Keratinocyte (primary cell): ENCODE results near the gene KMT2D. TPM values are rescaled to one million over a fixed set of nuclear protein-coding genes. Genes with fewer than 3 reads are reported as not detected.

Source experiments
- DNase-seq: peaks from one replicate; pipeline ENCODE4 v3.0.0-alpha.2; 2011; ENCODE audit warnings: low read depth, missing footprints, low spot score
- FAIRE-seq: peaks from 2 replicates; lab custom pipeline; 2011; peaks lifted over from hg19 to GRCh38; lab: Jason Lieb, UNC
- H2AFZ ChIP-seq: 2 replicates; pipeline ENCODE4 v1.6.0; 2012; ENCODE audit warnings: low read length, control low read depth, inconsistent platforms; ENCODE audit not compliant: control insufficient read depth
- H3K27ac ChIP-seq: 2 replicates; pipeline ENCODE4 v1.5.1; 2011; ENCODE audit warnings: low read length; ENCODE audit not compliant: control insufficient read depth, insufficient read depth
- H3K27me3 ChIP-seq: 3 replicates; pipeline ENCODE4 v1.6.0; 2011; ENCODE audit warnings: low read length; ENCODE audit not compliant: control insufficient read depth, insufficient read depth; ENCODE audit errors: extremely low read depth
- H3K36me3 ChIP-seq, 2 experiments: 2 replicates in 1 of 2; 3 replicates in 1 of 2; pipeline ENCODE4 v1.5.1; 2011; ENCODE audit warnings: low read length in 2 of 2, mild to moderate bottlenecking in 1 of 2; ENCODE audit not compliant: control insufficient read depth in 2 of 2, insufficient read depth in 2 of 2; ENCODE audit errors: extremely low read depth in 1 of 2
- H3K4me1 ChIP-seq: 3 replicates; pipeline ENCODE4 v1.5.1; 2011; ENCODE audit warnings: low read length; ENCODE audit not compliant: control insufficient read depth, insufficient read depth; ENCODE audit errors: extremely low read depth
- H3K4me2 ChIP-seq: 3 replicates; pipeline ENCODE4 v1.6.0; 2011; ENCODE audit warnings: low read depth, low read length; ENCODE audit not compliant: control insufficient read depth, insufficient read depth; ENCODE audit errors: extremely low read depth
- H3K4me3 ChIP-seq, 3 experiments: fragments of 200-600 bp in 1 of 3; sonication (generic) in 1 of 3; 2 replicates in 2 of 3; 3 replicates in 1 of 3; pipeline ENCODE4 v1.5.1; 2011 to 2016; ENCODE audit warnings: low read length in 3 of 3, mild to moderate bottlenecking in 3 of 3, control low read depth in 2 of 3, inconsistent platforms in 1 of 3, low read depth in 1 of 3, mixed read lengths in 1 of 3, mixed run types in 1 of 3, moderate library complexity in 1 of 3; ENCODE audit not compliant: control insufficient read depth in 2 of 3, insufficient read depth in 2 of 3; ENCODE audit errors: extremely low read depth in 1 of 3
- H3K79me2 ChIP-seq: 2 replicates; pipeline ENCODE4 v1.6.0; 2012; ENCODE audit warnings: low read length; ENCODE audit not compliant: control insufficient read depth, insufficient read depth
- H3K9ac ChIP-seq: 3 replicates; pipeline ENCODE4 v1.6.0; 2011; ENCODE audit warnings: low read length; ENCODE audit not compliant: control insufficient read depth, insufficient read depth; ENCODE audit errors: extremely low read depth
- H3K9me1 ChIP-seq: 3 replicates; pipeline ENCODE4 v1.6.0; 2011; ENCODE audit warnings: low read length; ENCODE audit not compliant: control insufficient read depth, insufficient read depth; ENCODE audit errors: extremely low read depth
- H3K9me3 ChIP-seq: 2 replicates; pipeline ENCODE4 v1.5.1; 2012; ENCODE audit warnings: low read depth, low read length; ENCODE audit not compliant: control insufficient read depth
- H4K20me1 ChIP-seq: 3 replicates; pipeline ENCODE4 v1.6.0; 2011; ENCODE audit warnings: low read length; ENCODE audit not compliant: control insufficient read depth, insufficient read depth; ENCODE audit errors: extremely low read depth
- CTCF ChIP-seq, 3 experiments: IDR thresholded peaks in 1 of 3; conservative IDR thresholded peaks in 1 of 3; optimal IDR thresholded peaks in 1 of 3; 2 replicates in 2 of 3; 3 replicates in 1 of 3; pipeline versions ENCODE3 to v1.5.1; 2011; ENCODE audit warnings: low read length in 3 of 3, mild to moderate bottlenecking in 3 of 3, moderate library complexity in 2 of 3, control low read depth in 1 of 3, inconsistent platforms in 1 of 3; ENCODE audit not compliant: insufficient read depth in 2 of 3; ENCODE audit errors: extremely low read depth in 1 of 3
- EZH2 ChIP-seq: IDR thresholded peaks from one replicate; pipeline ENCODE4 v1.6.1; 2012; ENCODE audit warnings: inconsistent platforms, mild to moderate bottlenecking, low read length, moderate library complexity
- dilution Hi-C: fragments of 300-500 bp; cut with MboI; formaldehyde crosslinking; loops from one replicate; pipeline ENCODE4 v1.7.0; 2020; ENCODE audit warnings: low sequenced_read_pairs; ENCODE audit not compliant: extremely low pct_ligation_motif_present
- polyA plus RNA-seq, 5 experiments: library from polyadenylated mRNA; depleted of rRNA in 3 of 5; stranded (reverse) in 3 of 5; stranded (forward) in 1 of 5; unstranded in 1 of 5; fragments of >200 nt; gene quantifications; 1 replicate in 1 of 5; 2 replicates in 3 of 5; 3 replicates in 1 of 5; pipeline versions ENCODE4 v1.2.1 to v1.2.3, GENCODE V29; 2011 to 2012; ENCODE audit warnings: missing spikeins in 2 of 5, low read depth in 1 of 5, low replicate concordance in 1 of 5

The KMT2D gene
- polyA plus RNA-seq, 1 donor (not counting 4 experiments of a cell fraction or from before 2014, with no cell fraction given) = 9.8 TPM

GRCh38 chr12:49093792-49094159, 33.2 kb upstream of the KMT2D start:
- H3K36me3 ChIP-seq = peaks cover 7 to 11% of the 10 kb centered on the region in 2 experiments
- no peaks in the 10 kb centered on the region for H4K20me1 ChIP-seq
- dilution Hi-C loops = no loop called here
- H3K9me3 ChIP-seq = no peaks in the 10 kb centered on the region
- FAIRE-seq (no peak), DNase-seq (no peak)
- peak overlapping the region; percentile 41 for H3K4me2 ChIP-seq
- H3K9ac ChIP-seq = no peak overlapping the region
- no peak overlapping the region for H3K27ac ChIP-seq
- H3K9me1 ChIP-seq = no peaks in the 10 kb centered on the region
- TF ChIP-seq EZH2 = no peak
- no peak for TF ChIP-seq CTCF (optimal IDR thresholded peaks at IDR 0.05 in 1 of 3, IDR thresholded peaks at IDR 0.05 in 1 of 3, conservative IDR thresholded peaks at IDR 0.05 in 1 of 3; ENCODE audit: extremely low read depth in 1 of 3, insufficient read depth in 2 of 3, low read length in 3 of 3)
- H3K4me1 ChIP-seq = peaks cover 14% of the 10 kb centered on the region
- H3K4me3 ChIP-seq = no peak overlapping the region
- H3K27me3 ChIP-seq = peaks cover 67% of the 10 kb centered on the region
- H3K79me2 ChIP-seq = no peaks in the 10 kb centered on the region
- no peak overlapping the region for H2AFZ ChIP-seq

- no peak overlapping the region for H3K4me3 ChIP-seq
Measured at GRCh38 chr12:49092816-49093406, 32.3 kb upstream of the KMT2D start.

More at GRCh38 chr12:49092816-49093406, 32.3 kb upstream of the KMT2D start:
- TF ChIP-seq CTCF (optimal IDR thresholded peaks at IDR 0.05 in 1 of 3, IDR thresholded peaks at IDR 0.05 in 1 of 3, conservative IDR thresholded peaks at IDR 0.05 in 1 of 3; ENCODE audit: extremely low read depth in 1 of 3, insufficient read depth in 2 of 3, low read length in 3 of 3) = no peak
- TF ChIP-seq EZH2 = no peak
- H3K9me1 ChIP-seq = no peaks in the 10 kb centered on the region
- DNase-seq (no peak), FAIRE-seq (no peak)
- peaks cover 7 to 11% of the 10 kb centered on the region in 2 experiments for H3K36me3 ChIP-seq
- H3K9me3 ChIP-seq = no peaks in the 10 kb centered on the region
- H3K9ac ChIP-seq = no peak overlapping the region
- H3K27me3 ChIP-seq = peaks cover 73% of the 10 kb centered on the region
- H3K27ac ChIP-seq = no peak overlapping the region
- peaks cover 14% of the 10 kb centered on the region for H3K4me1 ChIP-seq
- no peaks in the 10 kb centered on the region for H4K20me1 ChIP-seq
- no peak overlapping the region for H2AFZ ChIP-seq
- dilution Hi-C loops = no loop called here
- no peak overlapping the region for H3K4me2 ChIP-seq
- no peaks in the 10 kb centered on the region for H3K79me2 ChIP-seq
